Putamen (tissue), 1 donor: Measurements from ENCODE around the gene ALKBH1.
"Not testable (repeated sequence)": the region's sequence is repeated elsewhere in the genome, so short reads cannot be mapped to it uniquely, and the experiment has no call there.

Experiments
- DNase-seq: peaks from one replicate; pipeline ENCODE4 v3.0.0-alpha.2; 2016; ENCODE audit warnings: low spot score

The ALKBH1 gene

DNA sequence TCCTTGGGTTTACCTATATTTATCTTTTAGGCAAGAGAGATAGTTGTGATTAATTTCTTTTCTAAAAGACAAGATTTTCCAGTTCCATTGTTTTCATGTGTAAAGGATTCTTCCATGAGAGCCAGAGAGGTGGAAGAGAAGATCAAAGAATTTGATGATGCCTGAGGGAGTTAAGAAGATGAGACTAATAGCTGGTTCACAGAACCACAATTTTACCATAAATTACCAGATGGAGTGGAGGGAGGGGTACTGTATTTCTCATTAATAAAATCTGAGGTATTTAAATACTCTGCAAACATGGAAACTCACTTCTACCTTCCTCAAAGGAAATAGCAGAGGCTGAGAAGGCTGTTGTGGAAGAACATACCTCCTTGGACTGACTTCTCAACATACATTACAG lies 34.6 kb downstream of the ALKBH1 start:
- no peak for DNase-seq

GRCh38 chr14:77667331-77667730 lies 40.5 kb downstream of the ALKBH1 start:
- DNase-seq = no peak

- DNase-seq = no peak
These were observed 44.5 kb downstream of the ALKBH1 start for GRCh38 chr14:77663293-77663692.

DNA sequence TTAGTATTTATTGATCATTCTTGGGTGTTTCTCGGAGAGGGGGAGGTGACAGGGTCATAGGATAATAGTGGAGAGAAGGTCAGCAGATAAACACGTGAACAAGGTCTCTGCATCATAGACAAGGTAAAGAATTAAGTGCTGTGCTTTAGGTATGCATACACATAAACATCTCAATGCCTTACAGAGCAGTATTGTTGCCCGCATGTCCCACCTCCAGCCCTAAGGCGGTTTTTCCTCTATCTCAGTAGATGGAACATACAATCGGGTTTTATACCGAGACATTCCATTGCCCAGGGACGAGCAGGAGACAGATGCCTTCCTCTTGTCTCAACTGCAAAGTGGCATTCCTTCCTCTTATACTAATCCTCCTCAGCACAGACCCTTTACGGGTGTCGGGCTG lies 46.3 kb downstream of the ALKBH1 start:
- not testable (repeated sequence) for DNase-seq

DNA sequence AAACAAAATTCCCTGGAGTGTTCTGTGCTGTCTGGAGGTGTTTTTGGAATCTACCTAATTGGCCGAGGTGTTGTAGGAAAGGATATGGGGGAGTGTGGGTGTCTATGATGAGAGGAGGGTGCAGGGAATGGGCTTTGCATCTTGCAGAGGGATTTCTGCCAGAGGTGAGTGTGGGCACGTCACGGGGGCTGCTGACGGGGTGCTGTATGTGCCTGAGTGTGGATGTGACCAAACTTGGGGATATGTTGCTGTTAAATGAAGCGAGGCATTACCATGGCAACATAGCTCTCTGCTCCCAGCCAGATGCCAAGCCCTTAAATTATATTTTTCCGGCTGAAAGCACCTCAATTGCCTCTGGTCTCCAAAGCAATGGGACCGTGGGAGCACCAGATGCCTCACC lies 47.1 kb downstream of the ALKBH1 start:
- peak; percentile 64 for DNase-seq

- no peak for DNase-seq
These were observed 48.0 kb downstream of the ALKBH1 start for GRCh38 chr14:77659831-77660230.

GRCh38 chr14:77657280-77657679 lies 50.5 kb downstream of the ALKBH1 start:
- no peak for DNase-seq

- no peak for DNase-seq
These were observed 53.8 kb downstream of the ALKBH1 start for GRCh38 chr14:77654001-77654441.

GRCh38 chr14:77649326-77649725 lies 58.5 kb downstream of the ALKBH1 start:
- no peak for DNase-seq

- DNase-seq = no peak
These were observed 59.2 kb downstream of the ALKBH1 start for GRCh38 chr14:77648520-77649200.

DNA sequence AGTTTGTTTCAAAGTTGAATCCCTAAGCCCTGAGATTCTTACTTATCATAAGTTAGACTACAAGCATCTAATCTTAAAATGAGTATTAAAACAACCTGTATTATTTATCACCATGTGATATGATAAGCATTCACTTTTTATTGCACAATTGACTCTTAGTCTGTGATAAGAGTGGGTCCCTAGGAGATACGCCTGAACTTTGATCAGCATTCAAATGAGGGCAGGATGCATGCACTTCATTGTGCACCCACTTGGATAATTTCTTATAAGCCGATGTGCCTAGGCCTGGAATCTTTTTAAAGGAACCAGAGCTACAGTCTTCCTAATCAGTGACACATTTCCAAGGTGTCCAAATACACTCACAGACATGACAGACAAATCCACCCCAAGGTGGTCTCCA lies 60.0 kb downstream of the ALKBH1 start:
- no peak for DNase-seq

- DNase-seq = no peak
These were observed 60.9 kb downstream of the ALKBH1 start for GRCh38 chr14:77646907-77647306.

DNA sequence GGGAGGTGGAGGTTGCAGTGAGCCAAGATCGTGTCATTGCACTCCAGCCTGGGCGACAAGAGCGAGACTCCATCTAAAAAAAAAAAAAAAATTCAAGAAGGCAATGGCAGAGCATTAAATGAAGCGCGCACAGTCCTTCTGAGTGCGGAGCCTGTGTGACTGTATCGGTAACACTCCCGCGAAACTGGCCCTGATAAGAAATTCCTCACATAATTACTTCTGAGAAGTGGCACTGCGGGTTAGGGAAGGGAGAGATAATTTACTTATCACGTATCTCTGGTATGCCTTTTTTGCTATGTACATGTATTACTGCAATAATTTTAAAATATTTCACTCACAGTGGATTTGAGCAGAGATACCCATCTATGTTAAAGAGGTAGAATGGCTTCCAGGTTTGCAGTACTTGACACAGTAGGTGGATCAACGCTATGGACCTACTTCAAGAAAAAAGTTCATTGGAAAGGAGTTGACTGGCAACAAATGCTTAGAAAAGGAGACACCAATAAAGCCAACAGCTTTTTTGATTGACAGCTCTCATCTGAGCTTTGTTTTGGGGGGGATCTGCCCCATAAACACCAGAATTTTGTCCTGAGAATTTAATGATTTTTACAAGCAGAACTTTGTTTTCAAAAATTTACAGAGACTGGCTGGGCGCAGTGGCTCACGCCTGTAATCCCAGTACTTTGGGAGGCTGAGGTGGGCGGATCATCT lies 62.1 kb downstream of the ALKBH1 start:
- DNase-seq = no peak

- no peak for DNase-seq
These were observed 65.4 kb downstream of the ALKBH1 start for GRCh38 chr14:77642407-77642806.

DNA sequence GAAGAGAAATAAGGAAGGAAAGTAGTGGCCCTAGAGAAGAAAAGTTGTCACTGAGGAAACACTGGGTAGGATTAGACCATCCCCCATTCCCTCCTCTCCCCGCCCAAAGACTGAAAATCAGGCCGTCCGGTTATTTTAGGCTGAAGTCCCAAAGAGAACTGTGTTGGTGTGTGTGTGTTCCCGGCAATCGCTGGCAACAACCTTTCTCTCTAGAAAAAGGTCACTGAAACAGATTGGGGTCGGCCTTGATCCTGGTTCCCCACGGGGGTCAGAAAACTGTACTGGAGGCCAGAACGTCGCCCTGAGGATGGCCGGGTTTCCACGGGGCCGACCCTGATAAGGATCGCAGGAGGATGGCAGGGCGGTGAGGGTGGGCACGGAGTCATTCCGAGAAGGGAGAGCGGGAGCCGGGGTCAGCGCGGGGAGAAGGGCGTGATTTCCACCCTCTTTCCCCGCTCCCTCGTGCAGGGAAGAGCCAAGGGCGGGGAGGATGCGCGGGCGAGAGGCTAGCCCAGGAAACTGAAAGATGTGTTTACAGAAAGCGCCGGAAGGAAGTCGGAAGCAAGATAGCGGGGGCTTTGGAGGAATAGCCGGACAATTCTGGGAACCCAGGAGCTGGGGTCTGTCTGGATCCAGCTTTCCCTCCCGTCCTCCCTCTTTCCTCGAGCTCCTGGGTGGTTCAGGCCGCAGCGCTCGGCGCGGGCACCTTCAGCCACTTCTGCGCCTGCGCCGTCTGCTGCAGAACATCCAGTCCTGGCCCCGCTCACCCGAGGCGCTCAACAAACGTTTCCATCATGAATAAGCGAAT lies 66.1 kb downstream of the ALKBH1 start:
- DNase-seq = peak; percentile 55

- DNase-seq = no peak
These were observed 66.9 kb downstream of the ALKBH1 start for GRCh38 chr14:77640756-77641533.

DNA sequence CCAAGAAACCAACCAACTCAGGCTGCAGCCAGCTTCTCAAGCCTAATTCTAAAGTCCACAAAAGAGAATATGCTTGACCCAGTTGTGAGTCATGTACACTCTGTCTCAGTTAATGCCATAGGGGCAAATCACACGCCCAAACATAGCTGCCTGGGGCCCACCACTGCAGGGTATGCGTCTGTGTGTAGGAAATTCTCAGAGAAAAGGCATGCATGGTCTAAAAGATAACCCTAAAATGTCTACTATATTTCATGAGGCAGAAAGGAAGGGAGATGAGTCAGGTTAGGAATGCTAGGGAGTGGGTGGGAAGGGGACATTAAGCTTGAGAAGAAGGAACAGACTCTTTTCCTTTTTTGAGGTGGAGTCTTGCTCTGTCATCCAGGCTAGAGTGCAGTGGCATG lies 69.1 kb downstream of the ALKBH1 start:
- DNase-seq = no peak

DNA sequence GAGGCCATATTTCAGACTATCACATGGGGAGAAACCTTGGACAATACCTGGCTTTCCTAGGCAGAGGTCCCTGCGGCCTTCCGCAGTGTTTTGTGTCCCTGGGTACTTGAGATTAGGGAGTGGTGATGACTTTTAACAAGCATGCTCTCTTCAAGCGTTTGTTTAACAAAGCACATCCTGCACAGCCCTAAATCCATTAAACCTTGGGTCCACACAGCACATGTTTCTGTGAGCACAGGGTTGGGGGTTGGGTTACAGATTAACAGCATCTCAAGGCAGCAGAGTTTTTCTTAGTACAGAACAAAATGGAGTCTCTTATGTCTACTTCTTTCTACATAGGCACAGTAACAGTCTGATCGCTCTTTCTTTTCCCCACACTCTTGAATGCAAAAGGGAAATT lies 72.0 kb downstream of the ALKBH1 start:
- DNase-seq = not testable (repeated sequence)

GRCh38 chr14:77635466-77635865 lies 72.4 kb downstream of the ALKBH1 start:
- not testable (repeated sequence) for DNase-seq

DNA sequence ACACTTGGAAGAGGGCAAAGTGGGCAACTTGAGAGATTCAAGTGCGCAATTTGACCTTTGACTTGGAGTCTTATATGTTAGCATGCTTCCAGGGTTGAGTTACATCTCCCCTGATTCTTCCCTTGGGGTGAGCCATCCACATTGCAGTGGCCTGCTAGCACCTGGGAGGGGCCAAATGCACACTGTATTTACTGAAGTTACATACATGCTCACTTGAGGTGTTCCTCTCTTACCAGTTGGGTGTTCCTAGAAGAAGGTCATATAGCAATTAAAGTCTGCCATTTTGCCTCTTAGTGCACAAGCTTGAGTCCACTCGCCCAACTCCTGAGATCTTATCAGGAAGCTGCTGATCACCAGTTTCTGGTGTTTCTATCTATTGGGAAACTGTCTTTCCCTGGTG lies 77.7 kb downstream of the ALKBH1 start:
- DNase-seq = no peak

DNA sequence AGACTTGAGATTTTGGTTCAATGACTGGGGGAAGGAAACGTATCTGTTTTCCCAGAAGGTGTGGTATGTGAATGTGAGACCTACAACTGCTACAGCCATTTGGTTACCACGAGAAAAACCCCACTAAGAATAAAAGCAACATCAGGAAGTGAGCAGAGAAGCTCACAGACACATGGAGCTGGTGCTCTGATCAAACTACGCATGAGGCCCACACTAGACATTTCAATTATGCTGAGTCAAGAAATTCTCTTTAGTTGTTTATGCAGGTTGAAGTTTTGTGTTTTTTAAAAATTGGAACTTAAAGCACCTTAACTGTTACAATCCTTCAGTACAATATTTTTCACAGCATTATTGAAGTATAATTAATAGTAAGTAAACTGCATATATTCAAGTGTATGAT lies 82.5 kb downstream of the ALKBH1 start:
- no peak for DNase-seq

GRCh38 chr14:77623201-77623600 lies 84.6 kb downstream of the ALKBH1 start:
- no peak for DNase-seq
